Fibroblast of skin of left quadriceps (primary cell): ENCODE measurements around the gene C1orf21.

Experiments
- DNase-seq, 2 experiments: peaks; one replicate each; pipeline ENCODE4 v3.0.0-alpha.2; 2013; ENCODE audit warnings: low read depth in 2 of 2

Gene C1orf21

GRCh38 chr1:184555665-184556641, 169.1 kb downstream of the C1orf21 start:
- no peak for DNase-seq

- DNase-seq = no peak
Observed at GRCh38 chr1:184556665-184557064, 169.8 kb downstream of the C1orf21 start.

GRCh38 chr1:184557423-184558347, 170.9 kb downstream of the C1orf21 start:
- no peak for DNase-seq

- DNase-seq = no peak
Observed at GRCh38 chr1:184558691-184559090, 171.9 kb downstream of the C1orf21 start.

DNA sequence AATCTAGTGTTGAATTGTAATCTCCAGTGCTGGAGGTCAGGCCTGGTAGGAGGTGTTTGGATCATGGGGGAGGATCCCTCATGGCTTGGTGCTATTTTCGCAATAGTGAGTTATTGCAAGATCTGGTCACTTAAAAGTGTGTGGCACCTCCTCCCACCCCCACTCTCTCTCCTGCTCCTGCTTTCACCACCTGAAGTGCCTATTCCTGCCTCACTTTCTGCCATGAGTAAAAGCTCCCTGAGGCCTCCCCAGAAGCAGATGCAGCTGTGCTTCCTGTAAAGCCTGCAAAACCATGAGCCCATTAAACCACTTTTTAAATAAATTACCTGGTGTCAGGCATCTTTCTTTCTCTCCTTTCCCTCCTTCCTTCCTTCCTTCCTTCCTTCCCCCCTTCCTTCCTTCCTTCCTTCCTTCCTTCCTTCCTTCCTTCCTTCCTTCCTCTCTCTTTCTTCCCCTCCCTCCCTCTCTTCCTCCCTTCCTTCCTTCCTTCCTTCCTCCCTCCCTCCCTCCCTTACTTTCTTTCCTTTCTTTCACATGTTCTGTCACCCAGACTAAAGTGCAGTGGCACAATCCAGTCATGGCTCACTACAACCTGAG, 172.4 kb downstream of the C1orf21 start:
- DNase-seq = no peak

GRCh38 chr1:184562806-184563205, 176.0 kb downstream of the C1orf21 start:
- no peak for DNase-seq

DNA sequence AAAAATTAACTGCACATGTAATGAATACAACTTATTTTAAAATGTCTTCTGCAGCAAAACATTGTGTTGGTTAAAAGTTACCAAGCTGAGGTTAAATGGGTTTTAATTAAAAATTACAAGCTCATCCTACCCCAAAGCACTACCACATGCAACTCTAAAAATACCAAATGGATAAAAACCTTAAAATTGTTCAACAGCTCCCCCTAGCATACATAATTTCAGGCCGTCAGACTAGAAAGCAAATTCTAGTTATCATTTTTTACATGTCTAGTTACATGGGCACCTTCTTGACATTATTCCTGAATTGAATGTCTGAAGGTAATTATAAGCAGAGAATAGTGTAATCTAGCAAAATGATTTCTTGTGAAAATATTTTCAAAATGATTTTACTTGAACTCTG, 176.5 kb downstream of the C1orf21 start:
- peak in 1 of 2 experiments; percentile 7 for DNase-seq

GRCh38 chr1:184567009-184567408, 180.2 kb downstream of the C1orf21 start:
- DNase-seq = no peak

DNA sequence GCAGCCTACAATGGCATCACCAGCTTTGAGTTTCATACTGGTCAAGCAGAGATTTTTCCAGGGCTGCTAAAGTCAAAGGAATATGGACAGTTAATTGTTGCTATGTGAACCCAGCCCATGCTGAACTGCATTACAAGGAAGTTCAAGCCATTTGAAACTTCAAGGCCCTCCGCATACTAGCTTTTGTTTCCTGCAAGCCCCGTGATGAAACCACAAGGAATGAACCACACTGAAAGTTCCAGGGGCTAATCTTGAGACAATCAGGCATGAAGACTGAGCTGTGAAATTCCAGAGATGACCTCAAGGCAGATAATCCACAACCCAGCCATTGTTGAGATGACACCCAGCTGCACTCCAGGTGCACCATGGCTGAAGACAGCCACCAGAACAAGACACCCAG, 180.8 kb downstream of the C1orf21 start:
- peak in 1 of 2 experiments; percentile 32 for DNase-seq

- no peak for DNase-seq
Observed at GRCh38 chr1:184568148-184568547, 181.3 kb downstream of the C1orf21 start.

GRCh38 chr1:184569106-184569505, 182.3 kb downstream of the C1orf21 start:
- DNase-seq = no peak

DNA sequence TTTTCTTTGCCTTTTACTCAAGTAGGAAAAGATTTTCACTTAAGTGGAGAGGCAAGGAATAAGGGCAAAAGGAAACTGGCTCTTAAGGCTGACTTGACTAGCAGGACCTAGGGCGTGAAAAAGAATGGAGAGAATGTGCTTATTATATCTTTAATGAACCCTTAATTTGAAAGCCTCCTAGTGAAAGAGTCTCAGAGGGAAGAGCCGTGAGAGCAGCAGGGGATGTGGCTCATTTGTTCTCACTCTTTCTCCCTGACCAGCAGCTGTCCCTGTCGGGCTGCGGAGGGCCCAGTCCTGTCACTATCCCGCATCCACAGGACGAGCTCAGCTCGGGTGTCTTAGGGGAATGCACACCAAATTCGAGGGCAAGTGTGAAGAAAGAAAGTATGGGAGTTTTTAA, 187.8 kb downstream of the C1orf21 start:
- DNase-seq = no peak

DNA sequence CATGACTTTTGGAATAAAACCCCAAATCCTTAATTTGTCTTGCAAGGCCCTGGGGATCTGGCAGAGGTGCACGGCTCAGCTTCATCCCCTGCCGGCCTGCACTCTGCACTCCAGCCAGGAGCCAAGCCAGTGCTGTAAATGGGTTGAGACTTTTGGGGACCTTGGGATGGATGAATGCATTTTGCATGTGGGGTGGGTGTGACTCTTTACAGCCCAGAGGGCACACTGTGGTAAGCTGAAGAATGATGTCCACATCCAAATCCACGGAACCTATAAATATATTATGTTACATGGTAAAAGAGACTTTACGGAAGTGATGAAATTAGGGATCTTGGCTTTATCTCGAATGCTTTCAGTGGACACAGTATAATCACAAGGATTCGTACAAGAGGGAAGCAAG, 190.0 kb downstream of the C1orf21 start:
- DNase-seq = no peak

DNA sequence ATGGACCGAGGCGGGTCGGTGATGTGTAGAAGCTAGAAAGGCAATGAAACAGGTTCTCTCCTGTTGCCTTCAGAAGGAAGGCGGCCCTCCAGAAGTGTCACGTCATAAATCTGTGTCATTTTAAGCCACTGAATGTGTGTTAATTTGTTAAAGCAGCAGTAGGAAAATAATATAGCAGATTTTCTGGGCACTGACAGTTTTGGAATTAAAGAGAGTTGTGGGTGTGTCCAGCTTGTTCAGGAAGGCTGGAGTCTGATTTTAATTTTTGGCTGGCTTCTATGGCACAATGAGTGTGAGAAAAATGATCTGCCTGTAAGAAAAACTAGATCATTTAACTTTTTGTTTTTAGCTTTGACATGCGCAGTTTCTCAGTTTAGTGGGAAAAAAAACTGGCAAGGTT, 190.5 kb downstream of the C1orf21 start:
- no peak for DNase-seq

GRCh38 chr1:184582411-184582810, 195.6 kb downstream of the C1orf21 start:
- DNase-seq = no peak

DNA sequence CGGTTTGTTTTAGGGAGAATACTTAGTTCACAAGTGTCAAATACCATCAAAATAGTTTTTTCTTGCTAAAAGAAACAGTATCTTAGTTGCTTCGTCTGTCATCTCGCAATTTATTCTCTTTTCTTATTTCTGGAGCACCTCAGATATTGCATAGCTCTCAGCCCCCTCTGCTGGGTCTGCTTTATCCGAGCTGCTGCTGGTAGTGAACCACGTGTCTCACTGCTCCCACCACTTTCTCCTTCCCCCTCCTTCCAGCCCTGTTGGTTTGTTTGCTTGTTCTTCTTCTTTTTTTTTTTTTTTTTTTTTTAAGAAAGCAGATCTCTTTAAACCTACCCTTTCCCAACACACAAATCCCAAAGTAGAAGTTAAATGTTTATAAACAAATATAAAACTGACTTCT, 197.0 kb downstream of the C1orf21 start:
- no peak for DNase-seq

DNA sequence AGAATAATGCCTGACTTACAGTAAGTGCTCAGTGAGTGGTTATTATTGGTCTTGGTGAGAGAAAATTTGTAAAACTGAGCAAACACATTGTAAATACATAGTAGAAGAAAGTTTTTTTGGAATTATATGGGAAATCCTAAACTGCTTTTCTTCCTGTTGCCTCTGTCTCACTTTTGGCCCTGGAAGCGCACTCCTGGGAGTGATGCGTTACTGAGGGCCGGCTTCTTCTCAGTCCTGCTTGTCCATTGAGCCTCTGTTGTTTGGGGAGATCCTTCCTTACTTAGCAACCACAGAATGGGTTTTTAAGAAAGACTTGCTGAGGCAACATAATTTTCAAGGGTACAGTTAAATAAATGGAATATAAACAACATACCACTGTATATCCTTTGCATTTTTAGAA, 201.9 kb downstream of the C1orf21 start:
- no peak for DNase-seq

DNA sequence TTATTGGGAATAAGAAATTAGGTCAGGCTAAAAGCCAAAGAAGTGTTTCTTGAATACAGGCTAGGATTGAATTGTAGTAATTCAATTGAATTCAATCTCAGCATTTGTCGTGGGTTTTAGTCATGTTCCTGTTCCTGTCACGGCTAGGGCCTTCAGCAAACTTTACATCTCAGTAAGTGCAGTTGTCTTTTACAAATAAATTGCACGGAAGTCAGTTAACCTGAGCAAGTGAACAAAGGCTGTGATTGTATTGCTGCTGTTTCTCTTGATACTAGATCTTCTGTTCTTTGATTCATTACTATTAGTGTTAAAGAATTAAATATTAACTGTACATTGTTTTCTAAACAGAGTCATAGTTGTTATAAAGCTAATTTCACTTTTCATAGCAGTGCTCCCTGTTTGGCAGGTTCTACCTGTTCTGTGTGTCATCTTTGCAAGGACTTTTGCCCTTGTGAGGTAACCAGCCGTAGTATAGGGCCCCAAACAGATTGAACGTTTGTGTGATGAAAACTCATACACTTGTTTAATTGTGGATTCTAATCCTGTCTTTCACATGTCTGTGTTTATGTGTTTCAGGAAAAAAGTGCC, 203.4 kb downstream of the C1orf21 start:
- no peak for DNase-seq

GRCh38 chr1:184593597-184593996, 206.8 kb downstream of the C1orf21 start:
- no peak for DNase-seq

DNA sequence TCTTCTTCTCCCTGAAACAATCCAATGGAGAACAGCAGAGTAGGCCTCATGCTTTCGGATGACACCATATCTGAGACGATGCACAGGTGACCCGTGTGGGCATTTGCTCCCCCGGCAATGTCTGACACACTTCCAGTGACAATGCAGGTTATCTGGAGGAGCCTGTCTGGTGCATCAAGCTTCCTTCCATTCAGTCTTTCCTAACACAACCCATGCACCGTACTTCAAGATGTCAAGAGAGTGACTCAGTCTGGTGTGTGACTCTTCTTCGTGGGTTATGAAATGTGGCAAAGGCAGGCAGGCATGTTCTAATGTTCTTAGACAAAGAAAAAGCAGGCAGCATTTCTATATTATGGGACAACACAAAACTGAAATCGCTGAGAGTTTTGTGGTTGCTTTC, 208.8 kb downstream of the C1orf21 start:
- peak; percentile 33 to 35 for DNase-seq

- no peak for DNase-seq
Observed at GRCh38 chr1:184596950-184597645, 210.3 kb downstream of the C1orf21 start.
